Stimulated activated CD8-positive, alpha-beta memory T cell treated with anti-CD3 and anti-CD28 coated beads, Interleukin-12 subunit alpha, Interleukin-12 subunit beta, amount 100 ng/mL, for 24 hours (primary cell): ENCODE data around the gene GABRA5.

Experiments
- DNase-seq: peaks from one replicate; pipeline ENCODE4 v3.0.0-alpha.2; 2020; ENCODE audit errors: extremely low read depth

GABRA5 gene

DNA sequence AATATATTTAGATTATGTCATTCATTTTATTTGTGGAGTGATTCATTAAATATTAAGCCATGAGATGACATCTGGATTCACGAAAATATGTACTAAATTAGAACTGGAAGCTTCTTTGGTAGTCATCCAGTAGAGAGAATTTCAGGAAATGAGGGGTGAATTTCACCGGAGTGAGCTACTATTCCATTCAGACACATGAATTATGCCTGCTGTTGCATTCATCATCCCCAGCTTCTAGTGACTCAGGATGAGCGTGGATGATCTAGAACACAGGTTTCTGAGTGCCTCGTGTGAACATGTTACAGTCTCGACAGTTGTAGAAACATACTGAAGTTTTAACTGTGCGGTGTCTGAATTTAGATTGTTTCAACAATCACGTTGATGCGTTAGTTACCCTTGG is 61.2 kb downstream of the GABRA5 start:
- DNase-seq, result no peak

DNA sequence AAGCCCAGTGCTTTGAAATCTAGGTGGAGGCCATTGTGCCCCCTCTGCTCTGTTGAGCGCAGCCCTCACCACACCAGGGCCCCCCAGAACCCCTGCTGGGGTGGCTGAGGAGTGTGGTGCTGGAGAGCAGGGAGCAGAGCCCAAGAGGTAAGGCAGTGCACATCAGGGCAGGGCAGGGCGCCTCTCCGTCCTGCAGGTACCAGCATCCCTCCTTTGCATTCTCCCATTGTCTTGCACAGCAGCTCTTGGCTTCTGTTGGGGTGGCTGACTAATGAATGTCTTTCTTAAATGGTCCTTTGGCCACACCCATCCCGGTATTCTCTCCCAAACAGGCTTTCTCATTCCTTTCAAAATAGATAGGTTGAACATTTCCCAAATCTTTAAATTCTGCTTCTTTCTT is 62.7 kb downstream of the GABRA5 start:
- DNase-seq, result no peak

- no peak for DNase-seq
Observed at GRCh38 chr15:26934848-26935247, 68.0 kb downstream of the GABRA5 start.

DNA sequence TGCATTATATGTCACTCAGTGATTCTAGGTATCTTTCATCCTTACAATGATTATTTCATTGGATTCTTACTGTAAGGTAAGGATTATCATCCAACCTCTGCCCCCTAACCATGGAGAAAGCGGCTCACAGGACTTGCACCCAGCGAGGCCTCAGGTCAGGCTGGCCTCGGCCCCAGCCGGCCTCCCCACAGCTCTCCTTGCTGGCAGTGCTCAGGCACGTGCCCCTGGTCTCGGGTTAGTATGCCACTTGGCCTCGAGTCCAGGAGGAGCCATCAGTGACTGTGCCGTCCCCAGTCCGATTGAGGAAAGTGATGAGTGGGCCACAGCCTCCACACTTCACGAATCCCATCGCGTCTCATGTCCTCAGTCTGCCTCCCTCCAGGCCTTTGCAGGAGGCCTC is 68.5 kb downstream of the GABRA5 start:
- DNase-seq, result no peak

- no peak for DNase-seq
Observed at GRCh38 chr15:26936502-26936901, 69.6 kb downstream of the GABRA5 start.

- DNase-seq, result no peak
Observed at GRCh38 chr15:26937134-26937533, 70.3 kb downstream of the GABRA5 start.

DNA sequence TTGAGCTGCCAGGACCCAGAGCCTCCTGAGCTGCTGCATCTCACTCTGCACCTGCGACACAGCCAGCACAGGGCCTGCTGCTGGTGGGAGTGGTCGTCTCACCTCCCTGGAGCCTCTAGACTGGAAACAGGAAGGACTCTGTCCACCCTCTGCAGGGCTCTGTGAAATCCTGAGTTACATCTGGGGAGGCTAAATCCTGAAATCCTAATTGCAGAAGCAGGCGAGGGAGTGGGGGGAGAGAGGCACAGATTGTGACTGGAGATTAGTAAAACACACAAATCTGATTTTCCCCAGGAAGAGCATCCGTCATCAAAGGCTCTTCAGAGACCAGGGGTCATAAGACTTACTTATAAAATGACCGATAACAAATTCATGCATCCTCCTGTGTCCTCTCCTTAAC is 72.5 kb downstream of the GABRA5 start:
- DNase-seq, result no peak

DNA sequence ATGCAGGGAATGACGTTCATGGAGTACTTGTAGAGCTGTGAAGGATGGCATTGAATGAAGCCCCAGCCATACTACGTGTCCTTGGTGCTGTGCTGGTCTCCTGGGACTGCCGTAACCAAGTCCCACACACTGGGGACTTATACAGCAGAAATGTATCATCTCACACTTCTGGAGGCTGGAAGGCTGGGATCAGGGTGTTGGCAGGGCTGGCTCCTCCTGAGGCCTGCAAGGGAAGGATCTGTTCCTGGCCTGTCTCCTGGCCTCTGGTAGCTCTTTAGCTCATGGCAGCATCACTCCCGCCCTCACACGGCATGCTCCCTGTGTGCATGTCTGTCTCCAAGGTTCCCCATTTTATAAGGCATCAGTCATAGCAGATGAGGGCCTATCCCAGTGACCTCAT is 74.6 kb downstream of the GABRA5 start:
- no peak for DNase-seq

- no peak for DNase-seq
Observed at GRCh38 chr15:26943866-26944265, 77.0 kb downstream of the GABRA5 start.

DNA sequence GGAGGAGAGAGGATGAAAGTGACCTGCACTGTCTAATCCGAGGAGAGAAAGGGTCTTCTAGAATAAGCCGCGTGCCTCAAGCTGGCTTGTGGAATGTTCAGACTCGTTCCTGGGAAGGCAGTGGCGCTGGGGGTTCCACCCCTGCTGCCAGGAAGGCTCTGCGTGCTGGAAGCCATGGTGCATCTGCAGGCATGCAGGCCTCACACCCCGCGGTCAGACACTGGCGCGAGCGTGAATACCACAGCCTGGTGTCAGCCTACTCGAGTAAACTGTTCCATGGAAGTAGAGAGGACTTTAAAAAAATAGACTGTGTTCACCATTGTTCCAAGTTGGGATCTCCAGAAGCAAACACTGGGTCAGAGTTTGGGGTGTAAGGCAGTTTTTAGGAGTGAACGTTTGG is 78.2 kb downstream of the GABRA5 start:
- no peak for DNase-seq

DNA sequence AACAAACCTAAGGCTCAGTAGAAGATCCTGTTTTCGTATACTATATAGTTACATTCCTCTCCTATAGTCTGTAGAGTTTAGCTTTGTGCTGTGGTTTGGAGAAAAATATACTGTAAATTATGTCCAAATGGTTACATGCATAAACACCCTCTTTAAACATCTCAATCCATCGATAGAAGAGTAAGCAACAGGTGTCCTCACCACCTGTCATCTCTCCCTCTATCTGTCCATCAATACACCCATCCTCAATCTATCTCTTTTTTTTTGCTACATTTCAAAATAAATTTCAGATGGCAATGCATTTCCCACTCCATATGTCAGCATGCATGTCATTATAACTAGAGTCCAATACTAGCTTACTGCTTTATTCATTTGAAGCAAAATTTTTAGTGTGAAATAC is 83.1 kb downstream of the GABRA5 start:
- DNase-seq, result no peak

GRCh38 chr15:26954403-26954802 is 87.5 kb downstream of the GABRA5 start:
- DNase-seq, result no peak

GRCh38 chr15:26967719-26968269 is 100.9 kb downstream of the GABRA5 start:
- no peak for DNase-seq

- no peak for DNase-seq
Observed at GRCh38 chr15:26968806-26969205, 101.9 kb downstream of the GABRA5 start.

- DNase-seq, result no peak
Observed at GRCh38 chr15:26970712-26971210, 103.9 kb downstream of the GABRA5 start, which contains the start of gene GABRG3. Gene GABRG3, plus strand, starts transcription at chr15:26971181.

DNA sequence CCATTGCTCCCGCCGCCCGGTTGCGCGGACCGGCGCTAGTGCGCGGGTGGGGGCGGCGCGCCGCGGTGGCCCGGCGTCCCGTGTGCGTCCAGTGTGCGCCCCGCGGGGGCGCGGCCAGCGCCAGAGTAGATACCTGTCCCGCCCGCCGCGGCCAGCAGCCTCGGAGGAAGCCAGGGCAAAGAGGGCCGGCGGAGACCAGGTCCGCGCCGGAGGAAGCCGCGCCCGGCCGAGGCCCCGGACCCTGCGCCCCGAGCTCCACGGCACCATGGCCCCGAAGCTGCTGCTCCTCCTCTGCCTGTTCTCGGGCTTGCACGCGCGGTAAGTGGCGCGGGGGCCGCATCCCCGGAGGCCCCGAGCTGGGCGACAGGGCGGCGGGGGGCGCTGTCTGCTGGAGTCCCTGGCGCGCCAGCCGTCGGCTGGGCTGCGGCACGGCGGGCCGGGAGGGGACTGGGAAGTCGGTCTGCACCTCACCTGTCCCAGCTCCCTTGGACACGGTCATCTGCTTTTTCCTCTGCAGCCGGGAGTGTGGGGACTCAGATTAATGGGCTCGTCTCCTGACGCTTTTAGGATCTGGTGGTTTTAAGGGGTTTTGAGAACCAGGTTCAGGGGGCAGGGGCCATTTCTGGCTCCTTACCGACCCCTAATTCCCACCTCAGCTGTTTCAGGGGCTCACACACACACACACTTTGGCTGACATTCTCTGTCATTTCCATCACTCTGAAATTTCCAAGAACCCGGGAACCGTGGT is 104.6 kb downstream of the GABRA5 start:
- DNase-seq, result no peak

GRCh38 chr15:26972636-26973035 is 105.8 kb downstream of the GABRA5 start:
- no peak for DNase-seq

- DNase-seq, result no peak
Observed at GRCh38 chr15:26974120-26974780, 107.4 kb downstream of the GABRA5 start.

DNA sequence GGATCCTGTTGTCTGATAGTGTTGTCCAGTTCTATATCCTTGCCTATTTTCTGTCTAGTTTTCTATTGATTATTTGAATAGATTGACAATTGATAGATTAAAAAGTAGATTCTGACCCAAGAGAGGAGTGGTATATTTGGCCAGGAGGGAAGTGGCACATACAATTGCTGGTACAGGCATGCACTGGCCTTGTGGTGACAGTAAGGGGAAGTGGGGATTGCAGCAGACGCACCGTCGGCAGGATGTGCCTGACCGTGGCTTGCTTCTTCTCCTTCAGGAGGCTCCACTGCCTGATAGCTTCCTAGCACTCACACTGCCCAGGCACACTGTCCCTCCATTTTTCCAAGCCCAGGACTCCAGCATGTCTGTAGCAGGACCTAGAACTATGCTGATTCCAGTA is 114.6 kb downstream of the GABRA5 start:
- no peak for DNase-seq

- DNase-seq, result no peak
Observed at GRCh38 chr15:26983822-26984221, 117.0 kb downstream of the GABRA5 start.

- no peak for DNase-seq
Observed at GRCh38 chr15:26985050-26985449, 118.2 kb downstream of the GABRA5 start.

GRCh38 chr15:26996250-26996649 is 129.4 kb downstream of the GABRA5 start:
- DNase-seq, result no peak
